RWPE2 (cell line): ENCODE measurements around the gene PFDN4.

ENCODE experiments used
- ATAC-seq: fragments of 200-7000 bp; cut with Tn5 transposase; 3 replicates; pipeline ENCODE4 v1.9.1; 2021; ENCODE audit warnings: low read depth
- DNase-seq: peaks from one replicate; pipeline ENCODE4 v3.0.0-alpha.2; 2020; ENCODE audit warnings: low spot score
- H3K27ac ChIP-seq: fragments of 450-650 bp; 2 replicates; pipeline ENCODE4 v1.5.1; 2017; ENCODE audit warnings: mild to moderate bottlenecking; ENCODE audit not compliant: poor library complexity, severe bottlenecking
- H3K27me3 ChIP-seq: fragments of 250-450 bp; sonication (Bioruptor Pico); 2 replicates; pipeline ENCODE4 v1.5.1; 2021; ENCODE audit warnings: mild to moderate bottlenecking, moderate library complexity; ENCODE audit not compliant: insufficient read depth, poor library complexity, severe bottlenecking
- H3K36me3 ChIP-seq: fragments of 250-450 bp; sonication (Bioruptor Pico); 2 replicates; pipeline ENCODE4 v1.5.1; 2020; ENCODE audit warnings: low read depth, mild to moderate bottlenecking, moderate library complexity
- H3K4me1 ChIP-seq: fragments of 250-450 bp; sonication (Bioruptor Pico); 2 replicates; pipeline ENCODE4 v1.5.1; 2021; ENCODE audit warnings: mild to moderate bottlenecking, moderate library complexity; ENCODE audit not compliant: insufficient read depth, poor library complexity, severe bottlenecking
- H3K4me3 ChIP-seq: fragments of 250-450 bp; sonication (Bioruptor Pico); 2 replicates; pipeline ENCODE4 v1.5.1; 2021; ENCODE audit warnings: mild to moderate bottlenecking, moderate library complexity; ENCODE audit not compliant: severe bottlenecking
- H3K9me3 ChIP-seq: fragments of 250-450 bp; sonication (Bioruptor Pico); 2 replicates; pipeline ENCODE4 v1.5.1; 2021; ENCODE audit warnings: mild to moderate bottlenecking, moderate library complexity; ENCODE audit not compliant: severe bottlenecking
- CTCF ChIP-seq: fragments of 450-650 bp; IDR thresholded peaks from one replicate; pipeline ENCODE4 v1.5.1; 2017; ENCODE audit warnings: mild to moderate bottlenecking, moderate library complexity; ENCODE audit not compliant: poor library complexity, severe bottlenecking

Gene PFDN4

GRCh38 chr20:54207053-54207742, 689 bp upstream of the PFDN4 start:
- Histone ChIP-seq H3K4me3 (peak overlapping the region; percentile 88), H3K4me1 (peaks cover 5% of the 10 kb centered on the region), H3K9me3 (no peaks in the 10 kb centered on the region), H3K27me3 (no peaks in the 10 kb centered on the region), H3K36me3 (peaks cover 22% of the 10 kb centered on the region), H3K27ac (peak overlapping the region; percentile 56)
- ATAC-seq (no peak), DNase-seq (no peak)
- TF ChIP-seq CTCF: no peak

GRCh38 chr20:54208548-54209176, 775 bp downstream of the PFDN4 start:
- Histone ChIP-seq H3K9me3 (no peaks in the 10 kb centered on the region), H3K4me1 (peaks cover 5% of the 10 kb centered on the region), H3K4me3 (peak overlapping the region; percentile 88), H3K27me3 (no peaks in the 10 kb centered on the region), H3K27ac (peak overlapping the region; percentile 56), H3K36me3 (peaks cover 22% of the 10 kb centered on the region)
- DNase-seq (no peak), ATAC-seq (peak; percentile 38)
- TF ChIP-seq CTCF: no peak

GRCh38 chr20:54209216-54209813, 1.4 kb downstream of the PFDN4 start:
- Histone ChIP-seq H3K9me3 (no peaks in the 10 kb centered on the region), H3K4me3 (peak overlapping the region; percentile 88), H3K27ac (no peak overlapping the region), H3K27me3 (no peaks in the 10 kb centered on the region), H3K36me3 (peaks cover 28% of the 10 kb centered on the region), H3K4me1 (peaks cover 5% of the 10 kb centered on the region)
- ATAC-seq: no peak
- TF ChIP-seq CTCF: peak; percentile 35
- no peak for DNase-seq

GRCh38 chr20:54212226-54212625, 4.3 kb downstream of the PFDN4 start:
- no peaks in the 10 kb centered on the region for H3K9me3 ChIP-seq
- TF ChIP-seq CTCF: no peak
- ATAC-seq: no peak
- no peaks in the 10 kb centered on the region for H3K27me3 ChIP-seq
- DNase-seq: no peak
- H3K36me3 ChIP-seq: peaks cover 56% of the 10 kb centered on the region
- H3K27ac ChIP-seq: no peak overlapping the region
- H3K4me1 ChIP-seq: peaks cover 5% of the 10 kb centered on the region
- no peak overlapping the region for H3K4me3 ChIP-seq

- no peaks in the 10 kb centered on the region for H3K9me3 ChIP-seq
- peaks cover 62% of the 10 kb centered on the region for H3K36me3 ChIP-seq
- ATAC-seq (no peak), DNase-seq (no peak)
- H3K4me3 ChIP-seq: no peak overlapping the region
- H3K4me1 ChIP-seq: peaks cover 5% of the 10 kb centered on the region
- H3K27me3 ChIP-seq: no peaks in the 10 kb centered on the region
- no peak overlapping the region for H3K27ac ChIP-seq
- TF ChIP-seq CTCF: no peak
Observed at GRCh38 chr20:54212871-54213270, 5.0 kb downstream of the PFDN4 start.
